Measurements from ENCODE around the gene HGD.

DNA sequence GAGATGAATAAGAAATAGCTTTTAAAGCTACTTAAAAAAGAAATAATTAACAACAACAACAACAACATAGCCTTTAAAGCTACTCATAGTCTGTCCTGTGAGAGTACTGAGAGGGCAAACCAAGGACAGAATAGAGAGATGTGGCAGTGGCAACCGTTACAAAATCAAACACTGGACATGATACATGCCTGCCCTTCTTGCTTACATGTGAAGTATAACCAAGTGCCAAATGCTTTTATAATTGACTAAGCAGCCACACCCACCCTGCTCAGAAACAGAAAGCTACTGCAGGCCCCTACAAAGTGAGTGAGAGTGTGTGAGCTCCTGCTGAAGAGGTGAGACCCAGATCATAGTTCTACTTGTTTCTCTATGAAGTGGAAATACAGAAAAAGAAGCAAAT is 47.5 kb downstream of the HGD start:
- TF ChIP-seq POLR2A (IDR thresholded peaks at IDR 0.05; ENCODE audit: low read length) (no peak), GATA1 (IDR thresholded peaks at IDR 0.05; ENCODE audit: low read depth, low read length) (no peak)
